ENCODE data around the gene MADD.

The MADD gene

GRCh38 chr11:47338396-47339241 is 68.7 kb downstream of the MADD start:
- no peak for DNase-seq (ENCODE audit: low read depth)

GRCh38 chr11:47340010-47340409 is 70.1 kb downstream of the MADD start:
- no peak for DNase-seq (ENCODE audit: low read depth)

- DNase-seq (ENCODE audit: low read depth): no peak
Measured at GRCh38 chr11:47340980-47341775, 71.2 kb downstream of the MADD start.

- DNase-seq (ENCODE audit: low read depth): no peak
Measured at GRCh38 chr11:47342036-47342803, 72.3 kb downstream of the MADD start.

GRCh38 chr11:47342854-47343253 is 72.9 kb downstream of the MADD start:
- DNase-seq (ENCODE audit: low read depth): no peak

GRCh38 chr11:47345890-47346563 is 76.1 kb downstream of the MADD start:
- DNase-seq (ENCODE audit: low read depth): no peak

GRCh38 chr11:47347137-47347536 is 77.2 kb downstream of the MADD start:
- DNase-seq (ENCODE audit: low read depth): no peak

- no peak for DNase-seq (ENCODE audit: low read depth)
Measured at GRCh38 chr11:47348131-47348802, 78.3 kb downstream of the MADD start.

GRCh38 chr11:47348859-47349258 is 78.9 kb downstream of the MADD start:
- no peak for DNase-seq (ENCODE audit: low read depth)

- no peak for DNase-seq (ENCODE audit: low read depth)
Measured at GRCh38 chr11:47349521-47350095, 79.7 kb downstream of the MADD start.

- no peak for DNase-seq (ENCODE audit: low read depth)
Measured at GRCh38 chr11:47350315-47350714, 80.4 kb downstream of the MADD start.

- no peak for DNase-seq (ENCODE audit: low read depth)
Measured at GRCh38 chr11:47351156-47352126, 81.5 kb downstream of the MADD start.

- DNase-seq (ENCODE audit: low read depth): no peak
Measured at GRCh38 chr11:47352556-47352955, 82.6 kb downstream of the MADD start, which contains the start of gene MYBPC3. MYBPC3 (minus strand) TSS chr11:47352702; CDS start chr11:47352647, 55 bp downstream.

GRCh38 chr11:47353978-47354774 is 84.2 kb downstream of the MADD start:
- DNase-seq (ENCODE audit: low read depth): no peak

GRCh38 chr11:47354913-47355282 is 85.0 kb downstream of the MADD start:
- no peak for DNase-seq (ENCODE audit: low read depth)

- no peak for DNase-seq (ENCODE audit: low read depth)
Measured at GRCh38 chr11:47355283-47356128, 85.6 kb downstream of the MADD start.

- no peak for DNase-seq (ENCODE audit: low read depth)
Measured at GRCh38 chr11:47356129-47356997, 86.4 kb downstream of the MADD start.
